Dermis blood vessel endothelial cell (primary cell): ENCODE results near the gene CASK. TPM values are rescaled to one million over a fixed set of nuclear protein-coding genes. Genes with fewer than 3 reads are reported as not detected.

Experiments used
- DNase-seq: peaks from one replicate; pipeline ENCODE4 v3.0.0; 2010
- total RNA-seq: library from RNA; depleted of rRNA; stranded (reverse); fragments of >200 nt; gene quantifications from 2 replicates; pipeline ENCODE4 v1.2.3, GENCODE V29; 2014

Gene CASK
- total RNA-seq, 1 donor from 2014 or later: 51.1 TPM

- DNase-seq: no peak
Observed at GRCh38 chrX:41512394-41512793, 411.0 kb downstream of the CASK start.

- no peak for DNase-seq
Observed at GRCh38 chrX:41507919-41508318, 415.4 kb downstream of the CASK start.

- no peak for DNase-seq
Observed at GRCh38 chrX:41502004-41502403, 421.4 kb downstream of the CASK start.

- DNase-seq: no peak
Observed at GRCh38 chrX:41499984-41500383, 423.4 kb downstream of the CASK start.

GRCh38 chrX:41499195-41499594, 424.2 kb downstream of the CASK start:
- DNase-seq: no peak

- DNase-seq: peak; percentile 89
Observed at GRCh38 chrX:41491267-41492004, 431.9 kb downstream of the CASK start.

GRCh38 chrX:41490446-41490845, 432.9 kb downstream of the CASK start:
- no peak for DNase-seq

- DNase-seq: no peak
Observed at GRCh38 chrX:41482154-41482850, 441.1 kb downstream of the CASK start.

GRCh38 chrX:41481264-41482109, 441.9 kb downstream of the CASK start:
- DNase-seq: peak; percentile 45

GRCh38 chrX:41480508-41481260, 442.7 kb downstream of the CASK start:
- DNase-seq: no peak

GRCh38 chrX:41478381-41478911, 444.9 kb downstream of the CASK start:
- DNase-seq: no peak

GRCh38 chrX:41475591-41476241, 447.6 kb downstream of the CASK start:
- peak; percentile 4 for DNase-seq

- DNase-seq: no peak
Observed at GRCh38 chrX:41475191-41475590, 448.2 kb downstream of the CASK start.

- DNase-seq: no peak
Observed at GRCh38 chrX:41474726-41475100, 448.6 kb downstream of the CASK start.

- DNase-seq: no peak
Observed at GRCh38 chrX:41473936-41474725, 449.2 kb downstream of the CASK start.

GRCh38 chrX:41472231-41472815, 451.0 kb downstream of the CASK start:
- no peak for DNase-seq

- peak; percentile 31 for DNase-seq
Observed at GRCh38 chrX:41471786-41472185, 451.6 kb downstream of the CASK start.

GRCh38 chrX:41470706-41471105, 452.6 kb downstream of the CASK start:
- no peak for DNase-seq

- DNase-seq: no peak
Observed at GRCh38 chrX:41468647-41469323, 454.6 kb downstream of the CASK start.
